ENCODE measurements around the gene GDPGP1.
A peak's percentile ranks its signal among the peaks of the same experiment; 100 is the strongest.
"Not testable (repeated sequence)": the region's sequence is repeated elsewhere in the genome, so short reads cannot be mapped to it uniquely, and the experiment has no call there.

GDPGP1 gene

GRCh38 chr15:90227336-90227735, 6.7 kb upstream of the GDPGP1 start:
- DNase-seq, result no peak

GRCh38 chr15:90227816-90228772, 5.9 kb upstream of the GDPGP1 start:
- no peak for DNase-seq

GRCh38 chr15:90228960-90229359, 5.0 kb upstream of the GDPGP1 start:
- DNase-seq, result no peak

GRCh38 chr15:90230071-90230494, 3.9 kb upstream of the GDPGP1 start:
- DNase-seq, result no peak

GRCh38 chr15:90230610-90231009, 3.4 kb upstream of the GDPGP1 start:
- DNase-seq, result no peak

- peak; percentile 72 for DNase-seq
Measured at GRCh38 chr15:90231028-90232017, 2.7 kb upstream of the GDPGP1 start.

GRCh38 chr15:90232196-90232595, 1.8 kb upstream of the GDPGP1 start:
- DNase-seq, result no peak

GRCh38 chr15:90232941-90233386, 1.0 kb upstream of the GDPGP1 start:
- DNase-seq, result no peak

GRCh38 chr15:90233387-90234095, 468 bp upstream of the GDPGP1 start, which contains the start of gene CIB1:
Gene CIB1, minus strand, starts transcription at chr15:90233941. Its CDS starts 56 bp downstream, at chr15:90233885.
- DNase-seq, result peak; percentile 97

- no peak for DNase-seq
Measured at GRCh38 chr15:90239371-90239770, 5.4 kb downstream of the GDPGP1 start.

GRCh38 chr15:90240856-90241255, 6.8 kb downstream of the GDPGP1 start:
- DNase-seq, result no peak

- no peak for DNase-seq
Measured at GRCh38 chr15:90241343-90242192, 7.6 kb downstream of the GDPGP1 start.

GRCh38 chr15:90243943-90244639, 10.1 kb downstream of the GDPGP1 start:
- DNase-seq, result no peak

- no peak for DNase-seq
Measured at GRCh38 chr15:90248789-90249202, 14.8 kb downstream of the GDPGP1 start.

- peak; percentile 66 for DNase-seq
Measured at GRCh38 chr15:90249203-90249863, 15.3 kb downstream of the GDPGP1 start, which contains the start of gene TTLL13. Gene TTLL13, plus strand, starts transcription at chr15:90249556. Its CDS starts 1,075 bp downstream, at chr15:90250631.

- no peak for DNase-seq
Measured at GRCh38 chr15:90257776-90258175, 23.8 kb downstream of the GDPGP1 start.

GRCh38 chr15:90259524-90259923, 25.5 kb downstream of the GDPGP1 start:
- no peak for DNase-seq

GRCh38 chr15:90260731-90261130, 26.7 kb downstream of the GDPGP1 start:
- DNase-seq, result not testable (repeated sequence)

GRCh38 chr15:90261811-90262210, 27.8 kb downstream of the GDPGP1 start:
- no peak for DNase-seq

GRCh38 chr15:90262426-90262825, 28.4 kb downstream of the GDPGP1 start:
- DNase-seq, result no peak
